ENCODE data around the gene ING5. TPM values are rescaled to one million over a fixed set of nuclear protein-coding genes. Genes with fewer than 3 reads are reported as not detected.
A peak's percentile ranks its signal among the peaks of the same experiment; 100 is the strongest.

The ING5 gene
- polyA plus RNA-seq (2012; ENCODE audit: insufficient read depth, insufficient read length, low read depth) = 58.2 TPM

GRCh38 chr2:241701399-241702154 lies at the start of gene ING5:
TSS of gene ING5 (plus strand) at chr2:241702039. CDS start at chr2:241702066, 27 bp downstream.
- Histone ChIP-seq H3K27me3 (no peaks in the 10 kb centered on the region), H3K4me1 (no peaks in the 10 kb centered on the region; the same call in 1 of the 2 replicates), H3K36me3 (peaks cover 15% of the 10 kb centered on the region), H3K4me3 (ENCODE audit: low read depth, low read length) (peak within 1 kb of the TSS; percentile 76), H3K9me3 (no peaks in the 10 kb centered on the region)
- DNase-seq = peak; percentile 99
- TF ChIP-seq, protein P1, sequence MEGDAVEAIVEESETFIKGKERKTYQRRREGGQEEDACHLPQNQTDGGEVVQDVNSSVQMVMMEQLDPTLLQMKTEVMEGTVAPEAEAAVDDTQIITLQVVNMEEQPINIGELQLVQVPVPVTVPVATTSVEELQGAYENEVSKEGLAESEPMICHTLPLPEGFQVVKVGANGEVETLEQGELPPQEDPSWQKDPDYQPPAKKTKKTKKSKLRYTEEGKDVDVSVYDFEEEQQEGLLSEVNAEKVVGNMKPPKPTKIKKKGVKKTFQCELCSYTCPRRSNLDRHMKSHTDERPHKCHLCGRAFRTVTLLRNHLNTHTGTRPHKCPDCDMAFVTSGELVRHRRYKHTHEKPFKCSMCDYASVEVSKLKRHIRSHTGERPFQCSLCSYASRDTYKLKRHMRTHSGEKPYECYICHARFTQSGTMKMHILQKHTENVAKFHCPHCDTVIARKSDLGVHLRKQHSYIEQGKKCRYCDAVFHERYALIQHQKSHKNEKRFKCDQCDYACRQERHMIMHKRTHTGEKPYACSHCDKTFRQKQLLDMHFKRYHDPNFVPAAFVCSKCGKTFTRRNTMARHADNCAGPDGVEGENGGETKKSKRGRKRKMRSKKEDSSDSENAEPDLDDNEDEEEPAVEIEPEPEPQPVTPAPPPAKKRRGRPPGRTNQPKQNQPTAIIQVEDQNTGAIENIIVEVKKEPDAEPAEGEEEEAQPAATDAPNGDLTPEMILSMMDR (IDR thresholded peaks at IDR 0.05; ENCODE audit: low read depth, low read length) = no peak

DNA sequence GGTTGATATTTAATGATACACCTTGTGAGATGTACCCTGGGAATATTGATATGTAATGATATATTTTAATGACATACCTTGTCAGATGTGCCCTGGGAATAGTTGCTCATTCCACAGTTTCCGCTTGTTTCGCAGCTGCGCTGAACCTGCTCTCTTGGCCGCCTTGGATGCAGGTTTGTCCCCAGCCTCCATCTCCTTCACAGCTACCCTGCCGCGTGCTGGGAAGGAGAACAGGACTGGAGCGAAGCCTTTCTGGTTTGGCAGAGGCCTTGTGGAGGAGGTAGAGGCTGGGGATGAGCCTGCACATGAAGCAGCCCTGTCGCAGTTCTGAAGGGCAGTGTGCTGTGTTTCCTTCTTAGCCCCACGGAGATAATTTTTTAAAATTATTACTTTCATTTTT lies 49.7 kb upstream of the ING5 start:
- no peak overlapping the region for H3K4me3 ChIP-seq (ENCODE audit: low read depth, low read length)
- no peaks in the 10 kb centered on the region for H3K27me3 ChIP-seq
- H3K9me3 ChIP-seq = no peaks in the 10 kb centered on the region
- no peaks in the 10 kb centered on the region for H3K4me1 ChIP-seq
- DNase-seq = no peak
- TF ChIP-seq, protein P1 (IDR thresholded peaks at IDR 0.05; ENCODE audit: low read depth, low read length) = no peak
- H3K36me3 ChIP-seq = peaks cover 54% of the 10 kb centered on the region

DNA sequence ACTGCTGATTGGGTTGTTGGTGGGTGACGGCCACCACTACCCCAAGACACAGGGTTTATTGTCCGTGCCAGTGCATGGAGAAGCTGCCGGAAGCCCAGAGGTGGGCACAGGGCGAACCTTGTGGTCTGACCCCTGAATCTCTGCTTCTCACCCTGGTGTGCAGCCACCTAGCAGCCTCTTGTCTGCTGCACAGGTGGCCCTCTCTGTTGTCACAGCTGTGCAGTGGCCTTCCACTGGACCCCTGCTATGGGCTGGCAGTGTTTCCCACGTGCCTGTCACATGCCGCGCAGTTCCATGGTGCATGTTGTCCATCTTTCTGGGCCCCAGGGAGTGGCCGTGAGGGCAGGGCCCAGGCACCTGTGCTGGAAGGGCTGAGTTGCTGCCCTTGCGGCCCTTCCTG lies 49.1 kb upstream of the ING5 start:
- Histone ChIP-seq H3K9me3 (no peaks in the 10 kb centered on the region), H3K27me3 (no peaks in the 10 kb centered on the region), H3K4me1 (no peaks in the 10 kb centered on the region), H3K4me3 (ENCODE audit: low read depth, low read length) (no peak overlapping the region), H3K36me3 (peaks cover 57% of the 10 kb centered on the region)
- TF ChIP-seq, protein P1 (IDR thresholded peaks at IDR 0.05; ENCODE audit: low read depth, low read length) = no peak
- DNase-seq = no peak

DNA sequence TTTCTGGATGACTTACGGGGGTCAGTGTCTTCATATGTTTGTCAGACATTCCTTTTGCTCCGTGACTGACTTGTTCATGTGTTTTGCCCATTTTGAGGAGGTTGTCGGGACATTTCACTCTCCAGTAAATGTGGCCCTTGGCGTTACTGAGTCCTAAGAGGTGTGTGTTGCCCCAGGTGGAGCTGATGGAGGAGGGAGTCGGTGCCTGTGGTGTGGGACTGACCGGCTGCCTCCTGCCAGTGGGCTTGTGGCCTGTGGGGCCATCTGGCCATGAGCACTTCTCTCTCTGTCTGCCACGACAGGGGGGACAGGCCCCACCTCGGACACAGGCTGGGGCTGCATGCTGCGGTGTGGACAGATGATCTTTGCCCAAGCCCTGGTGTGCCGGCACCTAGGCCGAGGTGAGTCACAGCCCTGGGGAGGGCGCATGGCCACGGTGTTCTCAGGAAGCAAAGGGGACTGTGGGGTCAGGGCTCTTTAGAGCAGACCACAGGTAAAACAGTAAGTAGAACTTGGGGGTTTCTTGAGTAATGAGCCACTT lies 48.6 kb upstream of the ING5 start:
- TF ChIP-seq, protein P1 (IDR thresholded peaks at IDR 0.05; ENCODE audit: low read depth, low read length) = no peak

DNA sequence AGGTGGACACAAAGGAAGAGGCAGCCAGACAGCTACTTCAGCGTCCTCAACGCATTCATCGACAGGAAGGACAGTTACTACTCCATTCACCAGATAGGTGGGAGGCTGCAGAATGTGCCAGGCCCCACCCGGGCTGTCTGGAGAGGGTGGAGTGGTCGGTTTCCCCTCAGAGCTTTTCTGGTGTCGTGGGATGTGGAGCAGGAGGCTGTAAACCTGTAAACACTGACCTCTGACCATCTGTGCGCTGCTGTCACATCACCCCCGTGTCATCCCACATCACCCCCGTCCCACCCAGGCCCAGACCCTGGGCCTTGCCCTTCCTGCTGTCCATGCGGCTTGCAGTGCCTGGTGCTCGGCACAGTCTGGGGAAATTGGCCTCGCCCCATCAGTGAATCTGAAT lies 47.3 kb upstream of the ING5 start:
- Histone ChIP-seq H3K9me3 (no peaks in the 10 kb centered on the region), H3K36me3 (peaks cover 65% of the 10 kb centered on the region)

More for the DNA sequence above, 48.6 kb upstream of the ING5 start:
- no peak for DNase-seq
- peaks cover 59% of the 10 kb centered on the region for H3K36me3 ChIP-seq
- H3K9me3 ChIP-seq = no peaks in the 10 kb centered on the region
- H3K27me3 ChIP-seq = no peaks in the 10 kb centered on the region
- no peaks in the 10 kb centered on the region for H3K4me1 ChIP-seq
- no peak overlapping the region for H3K4me3 ChIP-seq (ENCODE audit: low read depth, low read length)

More for the DNA sequence above, 47.3 kb upstream of the ING5 start:
- TF ChIP-seq, protein P1 (IDR thresholded peaks at IDR 0.05; ENCODE audit: low read depth, low read length) = no peak
- Histone ChIP-seq H3K4me1 (no peaks in the 10 kb centered on the region), H3K27me3 (no peaks in the 10 kb centered on the region), H3K4me3 (ENCODE audit: low read depth, low read length) (no peak overlapping the region)
- DNase-seq = no peak
